Measurements from ENCODE around the gene IGFL3. TPM values are rescaled to one million over a fixed set of nuclear protein-coding genes. Genes with fewer than 3 reads are reported as not detected.

Gene IGFL3
- total and polyA plus RNA-seq, 2 of the 13 experiments (the other 11 are each of a cell fraction or from before 2014, with no cell fraction given) = not detected

DNA sequence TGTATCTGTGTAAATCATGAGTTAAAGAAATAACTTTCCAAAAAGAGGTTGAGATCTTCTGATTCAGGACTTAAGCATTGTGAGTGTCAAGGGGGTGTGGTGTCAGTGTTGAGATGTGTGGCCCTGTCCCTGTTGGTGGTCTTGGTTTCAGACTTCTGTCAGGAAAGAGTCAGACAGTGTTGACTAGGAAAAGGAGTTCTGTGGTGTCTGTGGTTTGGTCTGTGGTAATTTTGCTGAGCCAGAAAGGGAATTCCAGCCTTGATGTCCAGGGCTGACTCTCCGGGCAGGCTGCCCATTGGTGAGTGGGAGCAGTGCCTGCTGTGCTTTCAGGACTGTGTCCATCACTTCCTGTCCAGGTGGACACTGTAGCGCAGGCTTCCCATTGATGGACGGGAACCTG, 43.9 kb downstream of the IGFL3 start:
- Histone ChIP-seq H3K79me2 (ENCODE audit: insufficient read depth, low read length) (no peaks in the 10 kb centered on the region), H3K27ac (ENCODE audit: extremely low read length, insufficient read depth, low read length) (no peak overlapping the region), H2AFZ (ENCODE audit: low read length) (no peak overlapping the region), H3K36me3 (replicated peaks in 1 of 2; ENCODE audit: control insufficient read depth in 1 of 2, insufficient read depth in 2 of 2, low read length in 2 of 2) (no peaks in the 10 kb centered on the region), H3K4me3 (replicated peaks in 1 of 3; ENCODE audit: insufficient read depth in 1 of 3, low read depth in 2 of 3, low read length in 3 of 3) (no peak overlapping the region), H3K9me3 (ENCODE audit: low read length) (no peaks in the 10 kb centered on the region), H4K20me1 (ENCODE audit: insufficient read depth, low read length) (no peaks in the 10 kb centered on the region), H3K4me2 (ENCODE audit: low read depth, low read length) (no peak overlapping the region), H3K9ac (ENCODE audit: insufficient read depth, low read depth, low read length) (no peak overlapping the region), H3K4me1 (ENCODE audit: insufficient read depth, low read length) (peaks cover 13% of the 10 kb centered on the region), H3K27me3 (ENCODE audit: control insufficient read depth in 1 of 2, insufficient read depth in 2 of 2, low read length in 2 of 2) (no peaks in the 10 kb centered on the region; a peak in 1 of 5 replicates)
- ChIA-PET POLR2A (no interaction called here), CTCF (ENCODE audit: low intra/inter-chr PET ratio, low total read pairs) (interaction anchor here (0.8 to 2.6 kb wide), 2 partner anchors 185 to 188 kb away, joined by 3 to 27 read pairs; no protein-coding TSS in a partner anchor)
- no peak for FAIRE-seq
- in situ Hi-C loops (cut with HindIII; ENCODE audit: extremely low pct_ligation_motif_present, low pct_unique_long_range_greater_than_20kb) (loop anchor here (5.0 kb wide), 2 partner anchors 112 to 187 kb away; no protein-coding TSS in a partner anchor), intact Hi-C loops (cut with micrococcal nuclease; ENCODE audit: unreplicated experiment) (no loop called here)
- no peak for DNase-seq (ENCODE audit: low spot score)
- no peak for ATAC-seq
- BruUV-seq (replicated peaks) = no TSS peak
- no CpG with 5 or more reads among the region's 3 CpGs for WGBS (ENCODE audit: low lambda C conversion rate)
- TF ChIP-seq, protein P1, sequence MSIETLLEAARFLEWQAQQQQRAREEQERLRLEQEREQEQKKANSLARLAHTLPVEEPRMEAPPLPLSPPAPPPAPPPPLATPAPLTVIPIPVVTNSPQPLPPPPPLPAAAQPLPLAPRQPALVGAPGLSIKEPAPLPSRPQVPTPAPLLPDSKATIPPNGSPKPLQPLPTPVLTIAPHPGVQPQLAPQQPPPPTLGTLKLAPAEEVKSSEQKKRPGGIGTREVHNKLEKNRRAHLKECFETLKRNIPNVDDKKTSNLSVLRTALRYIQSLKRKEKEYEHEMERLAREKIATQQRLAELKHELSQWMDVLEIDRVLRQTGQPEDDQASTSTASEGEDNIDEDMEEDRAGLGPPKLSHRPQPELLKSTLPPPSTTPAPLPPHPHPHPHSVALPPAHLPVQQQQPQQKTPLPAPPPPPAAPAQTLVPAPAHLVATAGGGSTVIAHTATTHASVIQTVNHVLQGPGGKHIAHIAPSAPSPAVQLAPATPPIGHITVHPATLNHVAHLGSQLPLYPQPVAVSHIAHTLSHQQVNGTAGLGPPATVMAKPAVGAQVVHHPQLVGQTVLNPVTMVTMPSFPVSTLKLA (IDR thresholded peaks at IDR 0.05) = no peak
- no peak for TF ChIP-seq RFXANK (CRISPR knock-in tag; IDR thresholded peaks at IDR 0.05)
- TF ChIP-seq ZNF224 (CRISPR knock-in tag; IDR thresholded peaks at IDR 0.05) = no peak
- no peak for TF ChIP-seq ZKSCAN5 (CRISPR knock-in tag; IDR thresholded peaks at IDR 0.05)
- TF ChIP-seq ZFY (CRISPR knock-in tag; IDR thresholded peaks at IDR 0.05) = no peak
- TF ChIP-seq CERS6 (CRISPR knock-in tag; IDR thresholded peaks at IDR 0.05) = no peak
- TF ChIP-seq SMAD1 (CRISPR knock-in tag; IDR thresholded peaks at IDR 0.05; ENCODE audit: borderline replicate concordance, low read depth) = no peak
- no peak for TF ChIP-seq MIER2 (CRISPR knock-in tag; IDR thresholded peaks at IDR 0.05)
- no peak for TF ChIP-seq CEBPZ (IDR thresholded peaks at IDR 0.05; ENCODE audit: low read length)
- TF ChIP-seq MAZ (IDR thresholded peaks at IDR 0.05; ENCODE audit: borderline replicate concordance, low read depth, low read length) = no peak
- TF ChIP-seq MAZ (CRISPR knock-in tag; IDR thresholded peaks at IDR 0.05; ENCODE audit: low read depth) = no peak
- TF ChIP-seq, protein P2, sequence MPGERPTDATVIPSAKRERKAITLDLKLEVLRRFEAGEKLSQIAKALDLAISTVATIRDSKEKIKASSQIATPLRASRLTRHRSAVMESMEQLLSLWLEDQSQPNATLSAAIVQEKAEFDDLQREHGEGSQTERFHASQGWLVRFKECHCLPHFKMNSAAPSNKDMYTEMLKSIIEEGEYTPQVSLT (CRISPR knock-in tag; IDR thresholded peaks at IDR 0.05; ENCODE audit: borderline replicate concordance, low read depth) = no peak
- TF ChIP-seq PHF5A (CRISPR knock-in tag; IDR thresholded peaks at IDR 0.05; ENCODE audit: low read depth, unreplicated experiment) = no peak
- TF ChIP-seq, protein P3, sequence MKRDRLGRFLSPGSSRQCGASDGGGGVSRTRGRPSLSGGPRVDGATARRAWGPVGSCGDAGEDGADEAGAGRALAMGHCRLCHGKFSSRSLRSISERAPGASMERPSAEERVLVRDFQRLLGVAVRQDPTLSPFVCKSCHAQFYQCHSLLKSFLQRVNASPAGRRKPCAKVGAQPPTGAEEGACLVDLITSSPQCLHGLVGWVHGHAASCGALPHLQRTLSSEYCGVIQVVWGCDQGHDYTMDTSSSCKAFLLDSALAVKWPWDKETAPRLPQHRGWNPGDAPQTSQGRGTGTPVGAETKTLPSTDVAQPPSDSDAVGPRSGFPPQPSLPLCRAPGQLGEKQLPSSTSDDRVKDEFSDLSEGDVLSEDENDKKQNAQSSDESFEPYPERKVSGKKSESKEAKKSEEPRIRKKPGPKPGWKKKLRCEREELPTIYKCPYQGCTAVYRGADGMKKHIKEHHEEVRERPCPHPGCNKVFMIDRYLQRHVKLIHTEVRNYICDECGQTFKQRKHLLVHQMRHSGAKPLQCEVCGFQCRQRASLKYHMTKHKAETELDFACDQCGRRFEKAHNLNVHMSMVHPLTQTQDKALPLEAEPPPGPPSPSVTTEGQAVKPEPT (CRISPR knock-in tag; IDR thresholded peaks at IDR 0.05; ENCODE audit: low read depth) = no peak
- TF ChIP-seq WIZ (CRISPR knock-in tag; IDR thresholded peaks at IDR 0.05) = no peak
- no peak for TF ChIP-seq ZNF367 (CRISPR knock-in tag; IDR thresholded peaks at IDR 0.05; ENCODE audit: borderline replicate concordance)
- TF ChIP-seq, protein P4, sequence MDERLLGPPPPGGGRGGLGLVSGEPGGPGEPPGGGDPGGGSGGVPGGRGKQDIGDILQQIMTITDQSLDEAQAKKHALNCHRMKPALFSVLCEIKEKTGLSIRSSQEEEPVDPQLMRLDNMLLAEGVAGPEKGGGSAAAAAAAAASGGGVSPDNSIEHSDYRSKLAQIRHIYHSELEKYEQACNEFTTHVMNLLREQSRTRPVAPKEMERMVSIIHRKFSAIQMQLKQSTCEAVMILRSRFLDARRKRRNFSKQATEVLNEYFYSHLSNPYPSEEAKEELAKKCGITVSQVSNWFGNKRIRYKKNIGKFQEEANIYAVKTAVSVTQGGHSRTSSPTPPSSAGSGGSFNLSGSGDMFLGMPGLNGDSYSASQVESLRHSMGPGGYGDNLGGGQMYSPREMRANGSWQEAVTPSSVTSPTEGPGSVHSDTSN (CRISPR knock-in tag; IDR thresholded peaks at IDR 0.05) = no peak

All from HepG2 (cell line).